Measurements from ENCODE around the gene CUL9.

CUL9 gene

GRCh38 chr6:43173591-43174262 lies 8.3 kb upstream of the CUL9 start:
- DNase-seq (ENCODE audit: low read depth), result no peak

GRCh38 chr6:43174263-43175112 lies 7.5 kb upstream of the CUL9 start:
- DNase-seq (ENCODE audit: low read depth), result peak; percentile 100

- DNase-seq (ENCODE audit: low read depth), result no peak
Measured at GRCh38 chr6:43175676-43176422, 6.1 kb upstream of the CUL9 start.

- DNase-seq (ENCODE audit: low read depth), result no peak
Measured at GRCh38 chr6:43176423-43176786, 5.6 kb upstream of the CUL9 start.

GRCh38 chr6:43178150-43178549 lies 3.8 kb upstream of the CUL9 start:
- DNase-seq (ENCODE audit: low read depth), result no peak

- DNase-seq (ENCODE audit: low read depth), result no peak
Measured at GRCh38 chr6:43178951-43179830, 2.8 kb upstream of the CUL9 start.

GRCh38 chr6:43180058-43180457 lies 1.9 kb upstream of the CUL9 start:
- DNase-seq (ENCODE audit: low read depth), result no peak

- DNase-seq (ENCODE audit: low read depth), result peak; percentile 5
Measured at GRCh38 chr6:43180985-43181384, 1.0 kb upstream of the CUL9 start.

- DNase-seq (ENCODE audit: low read depth), result no peak
Measured at GRCh38 chr6:43181621-43181941, 415 bp upstream of the CUL9 start.

GRCh38 chr6:43183441-43183840 lies 1.4 kb downstream of the CUL9 start:
- DNase-seq (ENCODE audit: low read depth), result no peak

GRCh38 chr6:43184268-43184985 lies 2.4 kb downstream of the CUL9 start:
- no peak for DNase-seq (ENCODE audit: low read depth)

- no peak for DNase-seq (ENCODE audit: low read depth)
Measured at GRCh38 chr6:43185391-43185985, 3.5 kb downstream of the CUL9 start.

GRCh38 chr6:43186019-43186418 lies 4.0 kb downstream of the CUL9 start:
- DNase-seq (ENCODE audit: low read depth), result no peak

- no peak for DNase-seq (ENCODE audit: low read depth)
Measured at GRCh38 chr6:43186706-43187105, 4.7 kb downstream of the CUL9 start.

GRCh38 chr6:43187821-43188220 lies 5.8 kb downstream of the CUL9 start:
- no peak for DNase-seq (ENCODE audit: low read depth)

- no peak for DNase-seq (ENCODE audit: low read depth)
Measured at GRCh38 chr6:43188426-43188825, 6.4 kb downstream of the CUL9 start.

GRCh38 chr6:43189776-43190304 lies 7.8 kb downstream of the CUL9 start:
- DNase-seq (ENCODE audit: low read depth), result no peak

- no peak for DNase-seq (ENCODE audit: low read depth)
Measured at GRCh38 chr6:43192911-43193310, 10.9 kb downstream of the CUL9 start.

- no peak for DNase-seq (ENCODE audit: low read depth)
Measured at GRCh38 chr6:43193929-43194328, 11.9 kb downstream of the CUL9 start.

GRCh38 chr6:43196337-43196736 lies 14.3 kb downstream of the CUL9 start:
- DNase-seq (ENCODE audit: low read depth), result no peak

GRCh38 chr6:43199912-43200311 lies 17.9 kb downstream of the CUL9 start:
- DNase-seq (ENCODE audit: low read depth), result no peak

Measured in iris pigment epithelial cell (primary cell).